ENCODE measurements around the gene PDYN.

GRCh38 chr20:1942061-1942460 lies 51.8 kb downstream of the PDYN start:
- TF ChIP-seq, protein P1, sequence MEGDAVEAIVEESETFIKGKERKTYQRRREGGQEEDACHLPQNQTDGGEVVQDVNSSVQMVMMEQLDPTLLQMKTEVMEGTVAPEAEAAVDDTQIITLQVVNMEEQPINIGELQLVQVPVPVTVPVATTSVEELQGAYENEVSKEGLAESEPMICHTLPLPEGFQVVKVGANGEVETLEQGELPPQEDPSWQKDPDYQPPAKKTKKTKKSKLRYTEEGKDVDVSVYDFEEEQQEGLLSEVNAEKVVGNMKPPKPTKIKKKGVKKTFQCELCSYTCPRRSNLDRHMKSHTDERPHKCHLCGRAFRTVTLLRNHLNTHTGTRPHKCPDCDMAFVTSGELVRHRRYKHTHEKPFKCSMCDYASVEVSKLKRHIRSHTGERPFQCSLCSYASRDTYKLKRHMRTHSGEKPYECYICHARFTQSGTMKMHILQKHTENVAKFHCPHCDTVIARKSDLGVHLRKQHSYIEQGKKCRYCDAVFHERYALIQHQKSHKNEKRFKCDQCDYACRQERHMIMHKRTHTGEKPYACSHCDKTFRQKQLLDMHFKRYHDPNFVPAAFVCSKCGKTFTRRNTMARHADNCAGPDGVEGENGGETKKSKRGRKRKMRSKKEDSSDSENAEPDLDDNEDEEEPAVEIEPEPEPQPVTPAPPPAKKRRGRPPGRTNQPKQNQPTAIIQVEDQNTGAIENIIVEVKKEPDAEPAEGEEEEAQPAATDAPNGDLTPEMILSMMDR (IDR thresholded peaks at IDR 0.05; ENCODE audit: low read depth, low read length, poor library complexity, severe bottlenecking) = no peak
- no peak for TF ChIP-seq EZH2phosphoT487 (IDR thresholded peaks at IDR 0.05; ENCODE audit: borderline replicate concordance, low read length)
